Adrenal gland (tissue), 5 donors: ENCODE results near the gene FGF16.

Source experiments
- CTCF ChIP-seq, 6 experiments: fragments of 450-650 bp in 4 of 6; fragments of 200-600 bp in 2 of 6; sonication (generic) in 1 of 6; IDR thresholded peaks; 1 replicate in 5 of 6; 2 replicates in 1 of 6; pipeline versions ENCODE4 v1.5.1 to v1.8.0; 2016 to 2021; ENCODE audit warnings: antibody characterized with exemption in 6 of 6, mild to moderate bottlenecking in 2 of 6, moderate library complexity in 1 of 6
- POLR2A ChIP-seq, 2 donors: fragments of 450-650 bp; IDR thresholded peaks; one replicate each; pipeline ENCODE4 v1.6.1; 2017; ENCODE audit warnings: antibody characterized with exemption in 2 of 2, mild to moderate bottlenecking in 2 of 2, moderate library complexity in 1 of 2
- donor health status: DM: no; HTN: no; CAD: no.

DNA sequence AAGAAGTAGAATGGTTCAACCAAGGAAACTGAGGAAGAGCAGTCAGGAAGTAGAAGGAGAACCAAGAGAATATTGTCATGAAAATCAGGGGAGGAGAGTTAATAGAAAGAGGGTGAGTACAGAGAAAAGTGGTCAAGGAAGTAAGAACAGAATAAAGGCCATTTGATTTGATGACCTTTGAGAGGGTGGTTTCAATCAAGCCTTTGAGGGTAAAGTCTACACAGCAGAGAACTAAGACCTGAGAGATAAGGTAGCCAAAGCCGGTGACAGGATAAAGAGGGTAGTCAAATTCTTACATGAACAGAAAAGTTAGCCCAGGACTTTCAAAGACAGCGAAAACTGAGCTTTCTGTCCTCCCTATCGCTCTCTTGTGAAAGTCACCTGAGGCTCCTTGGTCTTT lies 34.6 kb upstream of the FGF16 start:
- TF ChIP-seq CTCF (IDR thresholded peaks at IDR 0.05), result no peak
- no peak for TF ChIP-seq POLR2A (IDR thresholded peaks at IDR 0.05)
